GM12891 (cell line): ENCODE data around the gene NHLRC2.

Experiments used
- PAX5 ChIP-seq: IDR thresholded peaks from 2 replicates; pipeline ENCODE4 v1.6.1; 2011; ENCODE audit warnings: low read length, moderate library complexity, mild to moderate bottlenecking; ENCODE audit not compliant: insufficient read depth, severe bottlenecking
- POLR2A ChIP-seq: IDR thresholded peaks from 2 replicates; pipeline ENCODE4 v1.6.1; 2011; ENCODE audit warnings: low read depth, low read length, control low read depth
- POLR2AphosphoS5 ChIP-seq: IDR thresholded peaks from 2 replicates; pipeline ENCODE4 v1.6.1; 2011; ENCODE audit warnings: low read depth, low read length, control low read depth
- POU2F2 ChIP-seq: IDR thresholded peaks from 2 replicates; pipeline ENCODE4 v1.6.1; 2011; ENCODE audit warnings: low read depth, mild to moderate bottlenecking, control low read depth, low read length, moderate library complexity
- SPI1 ChIP-seq: IDR thresholded peaks from 2 replicates; pipeline ENCODE4 v1.6.1; 2011; ENCODE audit warnings: low read depth, low read length, control low read depth
- TAF1 ChIP-seq: IDR thresholded peaks from 2 replicates; pipeline ENCODE4 v1.6.1; 2011; ENCODE audit warnings: low read depth, low read length, control low read depth

GRCh38 chr10:113953505-113954272 lies 99.2 kb downstream of the NHLRC2 start:
- TF ChIP-seq PAX5, result no peak
- no peak for TF ChIP-seq POLR2A
- TF ChIP-seq POLR2AphosphoS5, result no peak
- TF ChIP-seq TAF1, result no peak
- TF ChIP-seq SPI1, result peak; percentile 30
- no peak for TF ChIP-seq POU2F2
